OCI-LY7 (cell line): ENCODE measurements around the gene PPM1F. TPM values are rescaled to one million over a fixed set of nuclear protein-coding genes. Genes with fewer than 3 reads are reported as not detected.

Source experiments
- BruUV-seq: library from RNA; stranded (reverse); fragments of 400-500 nt; replicated peaks from 2 replicates; lab custom pipeline; 2021; lab: Mats Ljungman, UMichigan
- CTCF ChIA-PET: fragments of 300-600 bp; sonication (Branson Sonifier 250); formaldehyde crosslinking; loops from one replicate; lab custom pipeline; 2022; ENCODE audit warnings: antibody characterized with exemption; ENCODE audit not compliant: unreplicated experiment; lab: Charles Lee
- POLR2A ChIA-PET: fragments of 300-600 bp; sonication (Branson Sonifier 250); formaldehyde crosslinking; loops from one replicate; lab custom pipeline; 2022; ENCODE audit warnings: antibody characterized with exemption; lab: Charles Lee
- DNase-seq: peaks from one replicate; pipeline ENCODE4 v3.0.0-alpha.2; 2015; ENCODE audit warnings: low spot score
- H2AFZ ChIP-seq: fragments of 200-600 bp; sonication (generic), shearing (Covaris generic); 2 replicates; pipeline ENCODE4 v1.6.1; 2014; ENCODE audit warnings: mild to moderate bottlenecking, antibody characterized with exemption, low read length, moderate library complexity
- H3K27ac ChIP-seq: fragments of 200-600 bp; sonication (generic); 2 replicates; pipeline ENCODE4 v1.5.1; 2014; ENCODE audit warnings: mixed run types, low read depth, mild to moderate bottlenecking, moderate library complexity, low read length, inconsistent platforms; ENCODE audit not compliant: poor library complexity, severe bottlenecking
- H3K36me3 ChIP-seq: fragments of 200-600 bp; sonication (generic); 2 replicates; pipeline ENCODE4 v1.6.1; 2014; ENCODE audit warnings: mild to moderate bottlenecking, antibody characterized with exemption, low read length, moderate library complexity, mixed read lengths; ENCODE audit not compliant: insufficient read depth
- H3K4me1 ChIP-seq: fragments of 200-600 bp; sonication (generic); 2 replicates; pipeline ENCODE4 v1.5.1; 2014; ENCODE audit warnings: mild to moderate bottlenecking, low read length; ENCODE audit not compliant: insufficient read depth, poor library complexity, severe bottlenecking
- H3K4me2 ChIP-seq: fragments of 200-600 bp; sonication (generic); 2 replicates; pipeline ENCODE4 v1.6.1; 2014; ENCODE audit warnings: mild to moderate bottlenecking, low read length
- H3K4me3 ChIP-seq: fragments of 200-600 bp; sonication (generic); 2 replicates; pipeline ENCODE4 v1.5.1; 2014; ENCODE audit warnings: mild to moderate bottlenecking, low read depth, low read length; ENCODE audit not compliant: poor library complexity, severe bottlenecking
- H3K79me2 ChIP-seq: fragments of 200-600 bp; sonication (generic); 2 replicates; pipeline ENCODE4 v1.6.1; 2016; ENCODE audit warnings: low read depth, mild to moderate bottlenecking, low read length, moderate library complexity, mixed read lengths; ENCODE audit not compliant: insufficient read depth
- H3K9me2 ChIP-seq: fragments of 200-600 bp; sonication (generic); 2 replicates; pipeline ENCODE4 v1.6.1; 2016; ENCODE audit warnings: mild to moderate bottlenecking, low read length, mixed read lengths; ENCODE audit not compliant: insufficient read depth
- H3K9me3 ChIP-seq: fragments of 200-600 bp; sonication (generic); 2 replicates; pipeline ENCODE4 v1.6.1; 2014; ENCODE audit warnings: mild to moderate bottlenecking, mixed run types, low read length, mixed read lengths
- H4K20me1 ChIP-seq: fragments of 200-600 bp; sonication (generic); 2 replicates; pipeline ENCODE4 v1.6.1; 2014; ENCODE audit warnings: mild to moderate bottlenecking, antibody characterized with exemption, low read length, moderate library complexity, mixed read lengths; ENCODE audit not compliant: insufficient read depth
- CTCF ChIP-seq: fragments of 200-600 bp; sonication (generic); conservative IDR thresholded peaks from 2 replicates; pipeline ENCODE4 v1.5.1; 2014; ENCODE audit warnings: mild to moderate bottlenecking, antibody characterized with exemption, low read length, moderate library complexity, mixed read lengths
- EZH2phosphoT487 ChIP-seq: fragments of 200-600 bp; sonication (generic); IDR thresholded peaks from 2 replicates; pipeline ENCODE4 v1.6.1; 2018; ENCODE audit warnings: low read depth, borderline replicate concordance, mild to moderate bottlenecking, mixed run types, antibody characterized with exemption, low read length, moderate library complexity, mixed read lengths
- intact Hi-C: fragments of 100-400 bp; cut with micrococcal nuclease; formaldehyde crosslinking; loops from one replicate; pipeline ENCODE4 v1.10.0; 2022; ENCODE audit not compliant: unreplicated experiment
- total RNA-seq, 2 experiments: library from RNA; depleted of rRNA in 1 of 2; stranded (reverse); fragments of >200 nt in 1 of 2; shearing (Covaris generic) in 1 of 2; gene quantifications; 2 replicates each; pipeline ENCODE4 v1.2.3, GENCODE V29; 2014 to 2022

Gene PPM1F
- total RNA-seq, 2 experiments from 2014 or later: 21.7 to 27.2 TPM

- no TSS peak for BruUV-seq
- peaks cover 21% of the 10 kb centered on the region for H3K79me2 ChIP-seq
- TF ChIP-seq EZH2phosphoT487: no peak
- no peak for TF ChIP-seq CTCF
- POLR2A ChIA-PET: interaction anchor here (0.6 to 1.1 kb wide), 2 partner anchors 8 to 25 kb away, joined by 3 to 7 read pairs; no protein-coding TSS in a partner anchor
- H3K36me3 ChIP-seq: peaks cover 41% of the 10 kb centered on the region
- H3K4me3 ChIP-seq: no peak overlapping the region
- CTCF ChIA-PET: no interaction called here
- H3K4me1 ChIP-seq: peaks cover 14% of the 10 kb centered on the region
- no peak overlapping the region for H3K4me2 ChIP-seq
- peaks cover 4% of the 10 kb centered on the region; the same call in 1 of the 2 replicates for H4K20me1 ChIP-seq
- H3K9me2 ChIP-seq: no peaks in the 10 kb centered on the region
- no peak for DNase-seq
- no peak overlapping the region for H3K27ac ChIP-seq
- intact Hi-C loops: no loop called here
- no peaks in the 10 kb centered on the region for H3K9me3 ChIP-seq
- H2AFZ ChIP-seq: no peak overlapping the region
Measured at GRCh38 chr22:21977814-21978213, 25.2 kb upstream of the PPM1F start.

- Histone ChIP-seq H3K79me2 (peaks cover 4% of the 10 kb centered on the region; the same call in 1 of the 2 replicates), H3K27ac (no peak overlapping the region), H4K20me1 (no peaks in the 10 kb centered on the region), H3K4me2 (no peak overlapping the region), H3K9me3 (no peaks in the 10 kb centered on the region), H3K36me3 (peaks cover 60% of the 10 kb centered on the region), H3K4me1 (peaks cover 3% of the 10 kb centered on the region), H3K9me2 (no peaks in the 10 kb centered on the region), H3K4me3 (no peak overlapping the region), H2AFZ (no peak overlapping the region)
- ChIA-PET POLR2A (no interaction called here), CTCF (no interaction called here)
- TF ChIP-seq CTCF (no peak), EZH2phosphoT487 (no peak)
- intact Hi-C loops: no loop called here
- DNase-seq: no peak
- no TSS peak for BruUV-seq
Measured at GRCh38 chr22:21975854-21976345, 23.3 kb upstream of the PPM1F start.

- BruUV-seq: no TSS peak
- no peak for DNase-seq
- intact Hi-C loops: no loop called here
- no peak for TF ChIP-seq EZH2phosphoT487
- no peak for TF ChIP-seq CTCF
- Histone ChIP-seq H3K27ac (no peak overlapping the region), H4K20me1 (no peaks in the 10 kb centered on the region), H2AFZ (no peak overlapping the region), H3K4me1 (no peaks in the 10 kb centered on the region), H3K9me3 (no peaks in the 10 kb centered on the region), H3K79me2 (no peaks in the 10 kb centered on the region), H3K36me3 (peaks cover 66% of the 10 kb centered on the region), H3K4me3 (no peak overlapping the region), H3K9me2 (no peaks in the 10 kb centered on the region), H3K4me2 (no peak overlapping the region)
- CTCF ChIA-PET: no interaction called here
- POLR2A ChIA-PET: no interaction called here
Measured at GRCh38 chr22:21975273-21975672, 22.6 kb upstream of the PPM1F start.
